Activated naive CD8-positive, alpha-beta T cell treated with anti-CD3 and anti-CD28 coated beads for 36 hours (primary cell): ENCODE data around the gene MRPL17. TPM values are rescaled to one million over a fixed set of nuclear protein-coding genes. Genes with fewer than 3 reads are reported as not detected.
A peak's percentile ranks its signal among the peaks of the same experiment; 100 is the strongest.
"Not testable (repeated sequence)": the region's sequence is repeated elsewhere in the genome, so short reads cannot be mapped to it uniquely, and the experiment has no call there.

Source experiments
- DNase-seq: peaks from one replicate; pipeline ENCODE4 v3.0.0; 2021
- H3K27ac Mint-ChIP-seq: one replicate; pipeline ENCODE4 v1.8.0; 2022; ENCODE audit warnings: mild to moderate bottlenecking, moderate library complexity, mixed read lengths
- H3K27me3 Mint-ChIP-seq: one replicate; pipeline ENCODE4 v1.8.0; 2022; ENCODE audit warnings: mild to moderate bottlenecking, mixed read lengths
- H3K36me3 Mint-ChIP-seq: one replicate; pipeline ENCODE4 v1.8.0; 2021; ENCODE audit warnings: mild to moderate bottlenecking, mixed read lengths
- H3K4me1 Mint-ChIP-seq: one replicate; pipeline ENCODE4 v1.8.0; 2021; ENCODE audit warnings: mixed read lengths
- H3K4me3 Mint-ChIP-seq: one replicate; pipeline ENCODE4 v1.8.0; 2022; ENCODE audit warnings: mild to moderate bottlenecking, moderate library complexity, mixed read lengths
- H3K9me3 Mint-ChIP-seq: one replicate; pipeline ENCODE4 v1.8.0; 2022; ENCODE audit warnings: mixed read lengths
- total RNA-seq, 2 experiments: library from RNA; stranded (reverse); gene quantifications; one replicate each; pipeline ENCODE4 v1.2.3, GENCODE V29; 2021

MRPL17 gene
- total RNA-seq, 2 experiments from 2014 or later = 141 to 143 TPM

GRCh38 chr11:6693342-6694228, 10.4 kb upstream of the MRPL17 start:
- Mint-ChIP-seq H3K4me3 (no peak overlapping the region), H3K9me3 (no peaks in the 10 kb centered on the region), H3K36me3 (no peaks in the 10 kb centered on the region), H3K27me3 (no peaks in the 10 kb centered on the region), H3K27ac (peak overlapping the region; percentile 52), H3K4me1 (peaks cover 27% of the 10 kb centered on the region)
- DNase-seq = peak; percentile 43

GRCh38 chr11:6692128-6692527, 9.0 kb upstream of the MRPL17 start:
- Mint-ChIP-seq H3K27me3 (no peaks in the 10 kb centered on the region), H3K4me1 (peaks cover 27% of the 10 kb centered on the region), H3K36me3 (no peaks in the 10 kb centered on the region), H3K27ac (no peak overlapping the region), H3K4me3 (no peak overlapping the region), H3K9me3 (no peaks in the 10 kb centered on the region)
- no peak for DNase-seq

- H3K9me3 Mint-ChIP-seq, H3K27me3 Mint-ChIP-seq, DNase-seq, H3K4me3 Mint-ChIP-seq, H3K36me3 Mint-ChIP-seq, H3K27ac Mint-ChIP-seq: not testable (repeated sequence)
- H3K4me1 Mint-ChIP-seq = peaks cover 21% of the 10 kb centered on the region
Measured at GRCh38 chr11:6690431-6691132, 7.4 kb upstream of the MRPL17 start.

GRCh38 chr11:6687876-6688275, 4.7 kb upstream of the MRPL17 start:
- DNase-seq = no peak
- H3K36me3 Mint-ChIP-seq = peaks cover 3% of the 10 kb centered on the region
- H3K4me3 Mint-ChIP-seq = no peak overlapping the region
- peaks cover 3% of the 10 kb centered on the region for H3K27me3 Mint-ChIP-seq
- no peak overlapping the region for H3K27ac Mint-ChIP-seq
- peaks cover 2% of the 10 kb centered on the region for H3K4me1 Mint-ChIP-seq
- H3K9me3 Mint-ChIP-seq = no peaks in the 10 kb centered on the region

- Mint-ChIP-seq H3K9me3 (no peaks in the 10 kb centered on the region), H3K36me3 (peaks cover 20% of the 10 kb centered on the region), H3K4me3 (no peak overlapping the region), H3K4me1 (peaks cover 8% of the 10 kb centered on the region), H3K27ac (no peak overlapping the region), H3K27me3 (peaks cover 3% of the 10 kb centered on the region)
- no peak for DNase-seq
Measured at GRCh38 chr11:6686006-6686405, 2.9 kb upstream of the MRPL17 start.

- H3K9me3 Mint-ChIP-seq, H3K27me3 Mint-ChIP-seq, DNase-seq: not testable (repeated sequence)
- peaks cover 35% of the 10 kb centered on the region for H3K36me3 Mint-ChIP-seq
- peak overlapping the region; percentile 97 for H3K4me3 Mint-ChIP-seq
- peaks cover 20% of the 10 kb centered on the region for H3K4me1 Mint-ChIP-seq
- H3K27ac Mint-ChIP-seq = peak overlapping the region; percentile 60
Measured at GRCh38 chr11:6684068-6684467, 928 bp upstream of the MRPL17 start.

- H3K36me3 Mint-ChIP-seq = peaks cover 39% of the 10 kb centered on the region
- peaks cover 3% of the 10 kb centered on the region for H3K27me3 Mint-ChIP-seq
- peak overlapping the region; percentile 97 for H3K4me3 Mint-ChIP-seq
- H3K4me1 Mint-ChIP-seq = peaks cover 21% of the 10 kb centered on the region
- H3K9me3 Mint-ChIP-seq = no peaks in the 10 kb centered on the region
- no peak for DNase-seq
- H3K27ac Mint-ChIP-seq = peak overlapping the region; percentile 99
Measured at GRCh38 chr11:6682591-6682935, 577 bp downstream of the MRPL17 start.

GRCh38 chr11:6681949-6682348, 1.2 kb downstream of the MRPL17 start:
- Mint-ChIP-seq H3K4me3 (peak overlapping the region; percentile 97), H3K36me3 (peaks cover 39% of the 10 kb centered on the region), H3K27ac (peak overlapping the region; percentile 99), H3K9me3 (no peaks in the 10 kb centered on the region), H3K27me3 (peaks cover 3% of the 10 kb centered on the region), H3K4me1 (peaks cover 26% of the 10 kb centered on the region)
- DNase-seq = no peak

GRCh38 chr11:6681505-6681904, 1.6 kb downstream of the MRPL17 start:
- Mint-ChIP-seq H3K9me3 (no peaks in the 10 kb centered on the region), H3K4me3 (peak overlapping the region; percentile 97), H3K36me3 (peaks cover 39% of the 10 kb centered on the region), H3K4me1 (peaks cover 26% of the 10 kb centered on the region), H3K27me3 (peaks cover 3% of the 10 kb centered on the region), H3K27ac (peak overlapping the region; percentile 83)
- no peak for DNase-seq

GRCh38 chr11:6677018-6677417, 6.1 kb downstream of the MRPL17 start:
- H3K4me1 Mint-ChIP-seq = peaks cover 51% of the 10 kb centered on the region

GRCh38 chr11:6674862-6675261, 8.3 kb downstream of the MRPL17 start:
- Mint-ChIP-seq H3K9me3 (peaks cover 6% of the 10 kb centered on the region), H3K27ac (no peak overlapping the region), H3K4me3 (no peak overlapping the region), H3K4me1 (peaks cover 50% of the 10 kb centered on the region), H3K27me3 (no peaks in the 10 kb centered on the region), H3K36me3 (peaks cover 17% of the 10 kb centered on the region)
- no peak for DNase-seq

More at GRCh38 chr11:6677018-6677417, 6.1 kb downstream of the MRPL17 start:
- Mint-ChIP-seq H3K9me3 (peaks cover 3% of the 10 kb centered on the region), H3K4me3 (no peak overlapping the region), H3K36me3 (peaks cover 32% of the 10 kb centered on the region), H3K27me3 (no peaks in the 10 kb centered on the region), H3K27ac (no peak overlapping the region)
- no peak for DNase-seq

GRCh38 chr11:6674219-6674597, 8.9 kb downstream of the MRPL17 start:
- no peak overlapping the region for H3K27ac Mint-ChIP-seq
- H3K27me3 Mint-ChIP-seq = no peaks in the 10 kb centered on the region
- no peak overlapping the region for H3K4me3 Mint-ChIP-seq
- H3K4me1 Mint-ChIP-seq = peaks cover 49% of the 10 kb centered on the region
- peaks cover 6% of the 10 kb centered on the region for H3K9me3 Mint-ChIP-seq
- H3K36me3 Mint-ChIP-seq = peaks cover 13% of the 10 kb centered on the region
- no peak for DNase-seq

GRCh38 chr11:6673523-6674218, 9.5 kb downstream of the MRPL17 start:
- no peak for DNase-seq
- Mint-ChIP-seq H3K27me3 (no peaks in the 10 kb centered on the region), H3K4me1 (peaks cover 46% of the 10 kb centered on the region), H3K4me3 (no peak overlapping the region), H3K36me3 (peaks cover 8% of the 10 kb centered on the region), H3K27ac (no peak overlapping the region), H3K9me3 (peaks cover 6% of the 10 kb centered on the region)

GRCh38 chr11:6671991-6672390, 11.1 kb downstream of the MRPL17 start:
- Mint-ChIP-seq H3K27ac (peak overlapping the region; percentile 23), H3K27me3 (no peaks in the 10 kb centered on the region), H3K4me3 (no peak overlapping the region), H3K9me3 (peaks cover 6% of the 10 kb centered on the region), H3K36me3 (peaks cover 7% of the 10 kb centered on the region), H3K4me1 (peaks cover 52% of the 10 kb centered on the region)
- DNase-seq = no peak

- Mint-ChIP-seq H3K4me3 (no peak overlapping the region), H3K27ac (no peak overlapping the region), H3K27me3 (no peaks in the 10 kb centered on the region), H3K9me3 (peaks cover 6% of the 10 kb centered on the region), H3K4me1 (peaks cover 53% of the 10 kb centered on the region), H3K36me3 (peaks cover 10% of the 10 kb centered on the region)
- no peak for DNase-seq
Measured at GRCh38 chr11:6670202-6670830, 12.8 kb downstream of the MRPL17 start.
